GM23338 (cell line): ENCODE results near the gene DDC. TPM values are rescaled to one million over a fixed set of nuclear protein-coding genes. Genes with fewer than 3 reads are reported as not detected.

Source experiments
- ATAC-seq: fragments of 200-7000 bp; cut with Tn5 transposase; 3 replicates; pipeline ENCODE4 v1.9.1; 2020
- DNase-seq: peaks from one replicate; pipeline ENCODE4 v3.0.0-alpha.2; 2015; ENCODE audit warnings: low spot score
- H2AFZ ChIP-seq: fragments of 200-600 bp; sonication (generic); 2 replicates; pipeline ENCODE4 v1.8.0; 2016; ENCODE audit warnings: antibody characterized with exemption, mild to moderate bottlenecking, moderate library complexity
- H3F3A ChIP-seq: fragments of 200-600 bp; sonication (generic); replicated peaks from 2 replicates; pipeline ENCODE4 v1.8.0; 2017; ENCODE audit warnings: antibody characterized with exemption, mixed run types, low read depth
- H3K27ac ChIP-seq: fragments of 200-600 bp; sonication (generic); 2 replicates; pipeline ENCODE4 v1.6.1; 2016; ENCODE audit warnings: low read depth
- H3K27me3 ChIP-seq: fragments of 200-600 bp; sonication (generic); 2 replicates; pipeline ENCODE4 v1.8.0; 2016; ENCODE audit warnings: mild to moderate bottlenecking, mixed run types, moderate library complexity; ENCODE audit not compliant: insufficient read depth
- H3K36me3 ChIP-seq: fragments of 200-600 bp; sonication (generic); 2 replicates; pipeline ENCODE4 v1.8.0; 2016; ENCODE audit warnings: mild to moderate bottlenecking; ENCODE audit not compliant: insufficient read depth
- H3K4me1 ChIP-seq: fragments of 200-600 bp; sonication (generic); 2 replicates; pipeline ENCODE4 v1.8.0; 2016; ENCODE audit warnings: mild to moderate bottlenecking, moderate library complexity; ENCODE audit not compliant: insufficient read depth
- H3K4me2 ChIP-seq: fragments of 200-600 bp; sonication (generic); 2 replicates; pipeline ENCODE4 v1.7.1; 2017; ENCODE audit warnings: mixed run types
- H3K4me3 ChIP-seq: fragments of 200-600 bp; sonication (generic); 2 replicates; pipeline ENCODE4 v1.6.1; 2016; ENCODE audit warnings: mixed run types
- H3K79me2 ChIP-seq: fragments of 200-600 bp; sonication (generic); replicated peaks from 2 replicates; pipeline ENCODE4 v1.8.0; 2017; ENCODE audit warnings: mild to moderate bottlenecking; ENCODE audit not compliant: insufficient read depth
- H3K9me2 ChIP-seq: fragments of 200-600 bp; sonication (generic); 2 replicates; pipeline ENCODE4 v1.8.0; 2017; ENCODE audit not compliant: insufficient read depth
- H4K20me1 ChIP-seq: fragments of 200-600 bp; sonication (generic); replicated peaks from 2 replicates; pipeline ENCODE4 v1.8.0; 2017; ENCODE audit warnings: mild to moderate bottlenecking; ENCODE audit not compliant: insufficient read depth
- H3K27ac Mint-ChIP-seq: 2 replicates; pipeline ENCODE4 v1.8.0; 2020; ENCODE audit warnings: inconsistent platforms, mild to moderate bottlenecking, moderate library complexity, mixed read lengths
- H3K27me3 Mint-ChIP-seq: 3 replicates; pipeline ENCODE4 v1.8.0; 2022; ENCODE audit warnings: low read depth, mild to moderate bottlenecking, moderate library complexity, mixed read lengths, inconsistent platforms; ENCODE audit not compliant: insufficient read depth, poor library complexity
- H3K36me3 Mint-ChIP-seq: 3 replicates; pipeline ENCODE4 v1.8.0; 2021; ENCODE audit warnings: low read depth, mild to moderate bottlenecking, inconsistent platforms, moderate library complexity, mixed read lengths
- H3K4me1 Mint-ChIP-seq: 3 replicates; pipeline ENCODE4 v1.8.0; 2020; ENCODE audit warnings: mild to moderate bottlenecking, inconsistent platforms, mixed read lengths
- H3K4me3 Mint-ChIP-seq: 3 replicates; pipeline ENCODE4 v1.8.0; 2021; ENCODE audit warnings: moderate library complexity, mild to moderate bottlenecking, inconsistent platforms, mixed read lengths
- H3K9me3 Mint-ChIP-seq: 3 replicates; pipeline ENCODE4 v1.8.0; 2020; ENCODE audit warnings: moderate library complexity, mild to moderate bottlenecking, inconsistent platforms, mixed read lengths
- JUNB ChIP-seq: IDR thresholded peaks from one replicate; pipeline ENCODE4 v1.6.1; 2016; ENCODE audit warnings: antibody characterized with exemption; ENCODE audit not compliant: unreplicated experiment
- NANOG ChIP-seq: IDR thresholded peaks from 2 replicates; pipeline ENCODE4 v1.6.1; 2016; ENCODE audit warnings: antibody characterized with exemption, borderline replicate concordance
- POLR2AphosphoS5 ChIP-seq: IDR thresholded peaks from 2 replicates; pipeline ENCODE4 v1.6.1; 2016; ENCODE audit warnings: antibody characterized with exemption, low read depth
- STAT1 ChIP-seq: IDR thresholded peaks from one replicate; pipeline ENCODE4 v1.6.1; 2016; ENCODE audit warnings: antibody characterized with exemption; ENCODE audit not compliant: unreplicated experiment
- polyA plus RNA-seq: library from polyadenylated mRNA; unstranded; fragments of >200 nt; fragmentation: Nextera tagmentation; extraction: Ambion mirVana; gene quantifications from 2 replicates; pipeline ENCODE4 v1.2.1, GENCODE V29; 2016
- total RNA-seq: library from RNA; depleted of rRNA; stranded (reverse); fragments of >200 nt; shearing (Covaris generic); gene quantifications from 2 replicates; pipeline ENCODE4 v1.2.3, GENCODE V29; 2014
- TF ChIP-seq, protein P1 (sequence below): IDR thresholded peaks from 2 replicates; pipeline ENCODE4 v1.6.1; 2016; ENCODE audit warnings: antibody characterized with exemption
- TF ChIP-seq, protein P2 (sequence below): IDR thresholded peaks from one replicate; pipeline ENCODE4 v1.6.1; 2018; ENCODE audit warnings: antibody characterized with exemption; ENCODE audit not compliant: unreplicated experiment

DDC gene
- total and polyA plus RNA-seq, 2 experiments from 2014 or later: not detected

DNA sequence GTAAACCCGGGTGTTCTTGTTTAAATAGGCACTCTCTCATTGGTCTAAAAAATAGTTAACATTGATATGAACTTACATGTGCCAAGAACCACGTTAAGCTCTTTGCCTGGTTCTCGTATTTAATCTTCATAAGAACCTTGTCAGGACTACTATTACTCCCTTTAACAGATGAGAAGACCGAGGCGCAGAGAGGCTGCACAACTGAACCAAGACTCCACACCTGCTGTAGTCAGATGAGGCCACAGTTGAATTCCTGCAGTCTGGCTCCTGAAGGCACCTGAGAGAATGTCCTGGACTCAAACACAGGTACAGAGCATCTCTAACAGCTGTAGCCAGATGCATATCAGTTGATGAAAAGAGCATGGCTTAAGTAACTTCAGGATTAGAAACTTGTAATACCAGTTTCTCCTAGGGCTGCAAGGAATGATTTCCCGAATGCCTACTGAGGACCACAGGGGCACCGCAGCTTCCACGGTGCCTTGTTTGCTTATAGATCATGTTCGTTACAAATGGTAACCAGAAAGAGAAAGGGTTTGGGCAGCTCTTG lies 9.5 kb downstream of the DDC start:
- DNase-seq: no peak
- Histone ChIP-seq H3K27ac (no peak overlapping the region), H3K9me2 (no peaks in the 10 kb centered on the region), H3K36me3 (no peaks in the 10 kb centered on the region), H4K20me1 (no peaks in the 10 kb centered on the region), H3F3A (no peaks in the 10 kb centered on the region), H3K4me1 (no peaks in the 10 kb centered on the region), H3K27me3 (no peaks in the 10 kb centered on the region), H3K79me2 (no peaks in the 10 kb centered on the region), H3K4me3 (no peak overlapping the region), H3K4me2 (no peak overlapping the region), H2AFZ (no peak overlapping the region)
- peaks cover 3% of the 10 kb centered on the region for H3K27me3 Mint-ChIP-seq
- peaks cover 18% of the 10 kb centered on the region for H3K4me1 Mint-ChIP-seq
- no peaks in the 10 kb centered on the region for H3K9me3 Mint-ChIP-seq
- H3K27ac Mint-ChIP-seq: no peak overlapping the region
- ATAC-seq: no peak
- H3K4me3 Mint-ChIP-seq: no peak overlapping the region
- TF ChIP-seq, protein P1, sequence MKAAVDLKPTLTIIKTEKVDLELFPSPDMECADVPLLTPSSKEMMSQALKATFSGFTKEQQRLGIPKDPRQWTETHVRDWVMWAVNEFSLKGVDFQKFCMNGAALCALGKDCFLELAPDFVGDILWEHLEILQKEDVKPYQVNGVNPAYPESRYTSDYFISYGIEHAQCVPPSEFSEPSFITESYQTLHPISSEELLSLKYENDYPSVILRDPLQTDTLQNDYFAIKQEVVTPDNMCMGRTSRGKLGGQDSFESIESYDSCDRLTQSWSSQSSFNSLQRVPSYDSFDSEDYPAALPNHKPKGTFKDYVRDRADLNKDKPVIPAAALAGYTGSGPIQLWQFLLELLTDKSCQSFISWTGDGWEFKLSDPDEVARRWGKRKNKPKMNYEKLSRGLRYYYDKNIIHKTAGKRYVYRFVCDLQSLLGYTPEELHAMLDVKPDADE: no peak
- no peak for TF ChIP-seq JUNB
- H3K36me3 Mint-ChIP-seq: no peaks in the 10 kb centered on the region

DNA sequence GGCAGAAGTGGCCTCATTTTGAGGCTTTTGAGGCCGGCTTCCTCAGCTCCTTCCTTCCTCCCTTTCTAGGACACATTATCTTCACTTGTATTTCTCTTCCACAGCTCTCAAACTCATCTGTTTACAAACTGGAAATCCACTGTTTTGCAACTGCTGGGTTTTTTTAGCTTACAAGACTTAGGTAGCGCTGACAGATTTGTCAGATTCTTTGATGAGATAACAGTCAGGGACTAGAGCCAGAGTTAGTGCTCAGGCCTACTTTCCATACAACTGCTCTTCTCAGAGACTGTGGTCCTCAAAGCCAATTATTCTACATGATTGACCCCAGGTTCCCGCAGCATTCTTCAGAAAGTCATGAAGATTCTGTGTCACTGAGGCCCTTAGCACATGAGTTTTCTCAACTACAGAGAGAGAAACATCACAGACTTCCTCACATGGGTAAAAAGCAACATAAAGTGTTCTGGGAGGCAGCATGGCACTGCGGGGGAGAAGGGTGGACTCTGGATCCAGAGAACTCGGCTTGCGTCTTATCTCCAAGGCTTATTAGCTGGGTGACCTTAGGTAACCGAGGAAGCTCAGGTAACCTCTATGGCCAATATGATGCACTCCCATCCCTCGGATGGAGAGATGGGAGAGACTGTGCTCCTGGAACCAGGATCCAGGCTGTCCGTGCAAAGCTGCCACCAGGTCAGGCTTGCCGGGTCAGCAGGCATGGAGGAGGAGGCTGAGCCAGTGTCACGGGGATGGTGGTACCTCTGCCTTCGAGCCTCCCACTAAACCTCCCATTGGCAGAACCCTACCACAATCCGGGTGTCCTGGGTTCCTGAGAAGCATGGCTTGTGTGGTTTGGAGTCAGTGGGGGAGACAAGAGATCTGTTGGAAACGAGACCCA lies 10.5 kb downstream of the DDC start:
- no peaks in the 10 kb centered on the region for H3K9me2 ChIP-seq
- Mint-ChIP-seq H3K4me1 (peaks cover 17% of the 10 kb centered on the region), H3K4me3 (no peak overlapping the region), H3K36me3 (no peaks in the 10 kb centered on the region), H3K27me3 (peaks cover 6% of the 10 kb centered on the region), H3K27ac (no peak overlapping the region), H3K9me3 (no peaks in the 10 kb centered on the region)
- no peaks in the 10 kb centered on the region for H3K36me3 ChIP-seq
- no peak overlapping the region for H3K4me3 ChIP-seq
- no peaks in the 10 kb centered on the region for H3F3A ChIP-seq
- H3K27me3 ChIP-seq: no peaks in the 10 kb centered on the region
- H3K27ac ChIP-seq: no peak overlapping the region
- H3K4me2 ChIP-seq: no peak overlapping the region
- no peaks in the 10 kb centered on the region for H4K20me1 ChIP-seq
- no peak for DNase-seq
- TF ChIP-seq JUNB: no peak
- TF ChIP-seq, protein P2, sequence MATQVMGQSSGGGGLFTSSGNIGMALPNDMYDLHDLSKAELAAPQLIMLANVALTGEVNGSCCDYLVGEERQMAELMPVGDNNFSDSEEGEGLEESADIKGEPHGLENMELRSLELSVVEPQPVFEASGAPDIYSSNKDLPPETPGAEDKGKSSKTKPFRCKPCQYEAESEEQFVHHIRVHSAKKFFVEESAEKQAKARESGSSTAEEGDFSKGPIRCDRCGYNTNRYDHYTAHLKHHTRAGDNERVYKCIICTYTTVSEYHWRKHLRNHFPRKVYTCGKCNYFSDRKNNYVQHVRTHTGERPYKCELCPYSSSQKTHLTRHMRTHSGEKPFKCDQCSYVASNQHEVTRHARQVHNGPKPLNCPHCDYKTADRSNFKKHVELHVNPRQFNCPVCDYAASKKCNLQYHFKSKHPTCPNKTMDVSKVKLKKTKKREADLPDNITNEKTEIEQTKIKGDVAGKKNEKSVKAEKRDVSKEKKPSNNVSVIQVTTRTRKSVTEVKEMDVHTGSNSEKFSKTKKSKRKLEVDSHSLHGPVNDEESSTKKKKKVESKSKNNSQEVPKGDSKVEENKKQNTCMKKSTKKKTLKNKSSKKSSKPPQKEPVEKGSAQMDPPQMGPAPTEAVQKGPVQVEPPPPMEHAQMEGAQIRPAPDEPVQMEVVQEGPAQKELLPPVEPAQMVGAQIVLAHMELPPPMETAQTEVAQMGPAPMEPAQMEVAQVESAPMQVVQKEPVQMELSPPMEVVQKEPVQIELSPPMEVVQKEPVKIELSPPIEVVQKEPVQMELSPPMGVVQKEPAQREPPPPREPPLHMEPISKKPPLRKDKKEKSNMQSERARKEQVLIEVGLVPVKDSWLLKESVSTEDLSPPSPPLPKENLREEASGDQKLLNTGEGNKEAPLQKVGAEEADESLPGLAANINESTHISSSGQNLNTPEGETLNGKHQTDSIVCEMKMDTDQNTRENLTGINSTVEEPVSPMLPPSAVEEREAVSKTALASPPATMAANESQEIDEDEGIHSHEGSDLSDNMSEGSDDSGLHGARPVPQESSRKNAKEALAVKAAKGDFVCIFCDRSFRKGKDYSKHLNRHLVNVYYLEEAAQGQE: no peak
- no peaks in the 10 kb centered on the region for H3K4me1 ChIP-seq
- no peaks in the 10 kb centered on the region for H3K79me2 ChIP-seq
- no peak for ATAC-seq
- no peak overlapping the region for H2AFZ ChIP-seq

DNA sequence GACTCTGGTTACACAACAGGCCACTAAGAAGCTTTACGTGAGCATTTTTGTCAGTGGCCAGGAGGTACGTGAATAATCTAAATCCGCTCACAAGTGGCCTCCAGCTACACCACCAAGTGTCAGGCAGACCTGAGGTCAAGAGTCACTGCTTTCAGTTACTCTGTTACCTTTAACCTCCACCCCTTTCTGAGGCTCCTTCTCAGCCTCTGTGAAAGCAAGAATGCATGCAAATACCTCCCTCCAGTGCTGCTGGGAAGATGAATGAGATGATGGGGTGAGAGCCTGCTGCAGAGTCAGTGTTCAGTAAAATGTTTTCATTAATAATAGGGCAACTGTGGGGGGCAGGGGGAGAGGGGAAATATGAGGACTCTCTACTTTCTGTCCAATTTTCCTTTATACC lies 11.2 kb downstream of the DDC start:
- Mint-ChIP-seq H3K27me3 (peaks cover 6% of the 10 kb centered on the region), H3K36me3 (no peaks in the 10 kb centered on the region), H3K27ac (no peak overlapping the region), H3K4me3 (no peak overlapping the region), H3K4me1 (peaks cover 17% of the 10 kb centered on the region), H3K9me3 (no peaks in the 10 kb centered on the region)
- no peak overlapping the region for H2AFZ ChIP-seq
- no peaks in the 10 kb centered on the region for H4K20me1 ChIP-seq
- H3K4me2 ChIP-seq: no peak overlapping the region
- no peak for DNase-seq
- H3F3A ChIP-seq: no peaks in the 10 kb centered on the region
- no peak overlapping the region for H3K4me3 ChIP-seq
- H3K27me3 ChIP-seq: no peaks in the 10 kb centered on the region
- no peaks in the 10 kb centered on the region for H3K9me2 ChIP-seq
- H3K4me1 ChIP-seq: no peaks in the 10 kb centered on the region
- H3K27ac ChIP-seq: no peak overlapping the region
- ATAC-seq: peak; percentile 50
- H3K79me2 ChIP-seq: no peaks in the 10 kb centered on the region
- H3K36me3 ChIP-seq: no peaks in the 10 kb centered on the region
- no peak for TF ChIP-seq NANOG
- no peak for TF ChIP-seq POLR2AphosphoS5
- no peak for TF ChIP-seq JUNB
- no peak for TF ChIP-seq STAT1
